Activated B cell treated with CpG ODN at 0.5 μM for 24 hours (primary cell): ENCODE measurements around the gene GLYR1. TPM values are rescaled to one million over a fixed set of nuclear protein-coding genes. Genes with fewer than 3 reads are reported as not detected.

Experiments
- ATAC-seq: fragments of 200-7000 bp; cut with Tn5 transposase; one replicate; pipeline ENCODE4 v1.10.0; 2021; ENCODE audit warnings: low read depth, mild to moderate bottlenecking, moderate library complexity
- CTCF ChIA-PET: fragments of 350-600 bp; sonication (Branson Sonifier 250); formaldehyde crosslinking; loops from one replicate; lab custom pipeline; 2021; ENCODE audit warnings: antibody characterized with exemption; lab: Charles Lee
- POLR2A ChIA-PET: fragments of 350-600 bp; sonication (Branson Sonifier 250); formaldehyde crosslinking; loops from one replicate; lab custom pipeline; 2021; ENCODE audit warnings: antibody characterized with exemption; lab: Charles Lee
- DNase-seq: peaks from one replicate; pipeline ENCODE4 v3.0.0; 2022
- H3K27ac Mint-ChIP-seq: one replicate; pipeline ENCODE4 v1.8.0; 2020; ENCODE audit warnings: mixed read lengths
- H3K27me3 Mint-ChIP-seq: one replicate; pipeline ENCODE4 v1.8.0; 2021; ENCODE audit warnings: mixed read lengths
- H3K36me3 Mint-ChIP-seq: one replicate; pipeline ENCODE4 v1.8.0; 2021; ENCODE audit warnings: low read depth, mixed read lengths
- H3K4me1 Mint-ChIP-seq: one replicate; pipeline ENCODE4 v1.8.0; 2021; ENCODE audit warnings: mixed read lengths
- H3K4me3 Mint-ChIP-seq: one replicate; pipeline ENCODE4 v1.8.0; 2020; ENCODE audit warnings: mild to moderate bottlenecking, mixed read lengths
- H3K9me3 Mint-ChIP-seq: one replicate; pipeline ENCODE4 v1.8.0; 2020; ENCODE audit warnings: mixed read lengths
- CTCF ChIP-seq: fragments of 200-600 bp; IDR thresholded peaks from one replicate; pipeline ENCODE4 v1.8.0; 2022; ENCODE audit warnings: antibody characterized with exemption, mild to moderate bottlenecking
- intact Hi-C: fragments of 100-400 bp; cut with micrococcal nuclease; formaldehyde crosslinking; loops from one replicate; pipeline ENCODE4 v1.15.1; 2024
- total RNA-seq: library from RNA; stranded (reverse); gene quantifications from 2 replicates; pipeline ENCODE4 v1.2.3, GENCODE V29; 2022

GLYR1 gene
- total RNA-seq, 1 donor from 2014 or later, result 156 TPM

GRCh38 chr16:4795181-4795827, 51.8 kb downstream of the GLYR1 start, which contains the start of gene SMIM22:
SMIM22 (plus strand) TSS chr16:4795369; CDS start chr16:4795735, 366 bp downstream.
- Mint-ChIP-seq H3K36me3 (no peaks in the 10 kb centered on the region), H3K4me1 (peaks cover 3% of the 10 kb centered on the region), H3K27me3 (no peaks in the 10 kb centered on the region), H3K27ac (no peak within 1 kb of the TSS), H3K9me3 (no peaks in the 10 kb centered on the region), H3K4me3 (no peak within 1 kb of the TSS)
- ATAC-seq, result no peak
- no peak for DNase-seq
- TF ChIP-seq CTCF, result no peak
- CTCF ChIA-PET, result no interaction called here
- intact Hi-C loops, result no loop called here
- POLR2A ChIA-PET, result interaction anchor here (0.6 kb wide), 1 partner anchor 12 kb away, joined by 12 read pairs; no protein-coding TSS in a partner anchor

GRCh38 chr16:4792951-4793513, 54.1 kb downstream of the GLYR1 start:
- Mint-ChIP-seq H3K9me3 (no peaks in the 10 kb centered on the region), H3K4me1 (no peaks in the 10 kb centered on the region), H3K27ac (no peak overlapping the region), H3K27me3 (no peaks in the 10 kb centered on the region), H3K4me3 (no peak overlapping the region), H3K36me3 (no peaks in the 10 kb centered on the region)
- ChIA-PET CTCF (no interaction called here), POLR2A (no interaction called here)
- no peak for DNase-seq
- intact Hi-C loops, result no loop called here
- TF ChIP-seq CTCF, result no peak
- ATAC-seq, result no peak

- intact Hi-C loops, result no loop called here
- ATAC-seq, result no peak
- ChIA-PET CTCF (no interaction called here), POLR2A (no interaction called here)
- Mint-ChIP-seq H3K36me3 (no peaks in the 10 kb centered on the region), H3K4me3 (no peak overlapping the region), H3K27me3 (no peaks in the 10 kb centered on the region), H3K27ac (no peak overlapping the region), H3K9me3 (no peaks in the 10 kb centered on the region), H3K4me1 (no peaks in the 10 kb centered on the region)
- DNase-seq, result no peak
- TF ChIP-seq CTCF, result no peak
Observed at GRCh38 chr16:4790871-4791270, 56.2 kb downstream of the GLYR1 start.

- H3K27me3 Mint-ChIP-seq, result no peaks in the 10 kb centered on the region
- intact Hi-C loops, result no loop called here
- ChIA-PET CTCF (no interaction called here), POLR2A (interaction anchor here (0.7 kb wide), 1 partner anchor 15 kb away, joined by 4 read pairs; no protein-coding TSS in a partner anchor)
- ATAC-seq (no peak), DNase-seq (no peak)
- no peaks in the 10 kb centered on the region for H3K36me3 Mint-ChIP-seq
- no peak for TF ChIP-seq CTCF
- H3K27ac Mint-ChIP-seq, result no peak overlapping the region
- H3K4me1 Mint-ChIP-seq, result no peaks in the 10 kb centered on the region
- H3K4me3 Mint-ChIP-seq, result no peak overlapping the region
- no peaks in the 10 kb centered on the region for H3K9me3 Mint-ChIP-seq
Observed at GRCh38 chr16:4790261-4790660, 56.8 kb downstream of the GLYR1 start.

GRCh38 chr16:4788910-4789309, 58.2 kb downstream of the GLYR1 start:
- ChIA-PET CTCF (no interaction called here), POLR2A (no interaction called here)

More at GRCh38 chr16:4788910-4789309, 58.2 kb downstream of the GLYR1 start:
- Mint-ChIP-seq H3K27me3 (peaks cover 3% of the 10 kb centered on the region), H3K9me3 (no peaks in the 10 kb centered on the region), H3K36me3 (no peaks in the 10 kb centered on the region), H3K4me1 (no peaks in the 10 kb centered on the region), H3K4me3 (no peak overlapping the region), H3K27ac (no peak overlapping the region)
- TF ChIP-seq CTCF, result no peak
- DNase-seq, result no peak
- ATAC-seq, result no peak
- intact Hi-C loops, result no loop called here
